Right lobe of liver (tissue), 4 donors: ENCODE data around the gene PLXNC1.

Source experiments
- CTCF ChIP-seq, 4 donors: fragments of 200-600 bp in 3 of 4; fragments of 450-650 bp in 1 of 4; IDR thresholded peaks; one replicate each; pipeline versions ENCODE4 v1.5.1 to v1.8.0; 2016 to 2022; ENCODE audit warnings: antibody characterized with exemption in 4 of 4, mild to moderate bottlenecking in 2 of 4
- POLR2A ChIP-seq: fragments of 450-650 bp; IDR thresholded peaks from one replicate; pipeline ENCODE4 v1.6.1; 2017; ENCODE audit warnings: antibody characterized with exemption, mild to moderate bottlenecking
- donor health status: DM: no; HTN: no; CAD: no.
- donor health status: DM: no; HTN: no; CAD: no.
- donor health status: DM: no; HTN: yes; CAD: no.

- TF ChIP-seq POLR2A (no peak), CTCF (IDR thresholded peaks at IDR 0.05) (no peak)
Observed at GRCh38 chr12:94318181-94318580, 169.8 kb downstream of the PLXNC1 start.
